ENCODE measurements around the gene IRF1.

The IRF1 gene

DNA sequence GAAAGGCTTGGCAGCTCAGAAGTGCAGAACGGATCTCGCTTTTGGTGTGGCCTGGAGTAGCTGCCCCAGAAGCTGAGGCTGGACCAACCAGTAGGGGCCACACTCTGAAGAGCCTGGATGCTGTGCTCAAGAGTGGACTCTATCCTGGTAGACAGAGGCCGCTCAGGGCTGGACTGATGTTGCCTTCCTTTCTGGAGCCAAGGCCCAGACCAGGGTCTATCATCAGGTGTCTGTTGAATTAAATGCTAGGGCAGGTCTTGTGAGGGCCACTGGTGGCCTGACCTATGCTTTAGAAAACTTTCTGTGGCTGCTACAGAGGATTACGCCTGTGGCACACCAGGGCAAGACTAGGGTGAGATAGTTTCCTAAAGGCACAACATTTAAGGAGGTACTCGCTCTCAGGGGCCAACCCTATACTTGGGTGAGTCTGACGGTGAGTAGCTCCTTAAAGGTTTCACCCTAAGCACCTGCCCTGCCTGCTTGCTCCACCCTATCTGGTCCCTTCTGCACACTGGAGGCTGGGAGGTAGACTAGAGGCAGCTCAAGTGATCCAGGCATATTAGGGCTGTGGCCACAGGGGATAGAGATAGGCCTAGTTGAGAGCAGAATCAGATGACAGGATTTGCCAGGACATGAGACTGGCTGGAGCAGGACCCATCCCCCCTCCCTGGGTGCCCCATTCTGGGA, 9.8 kb upstream of the IRF1 start:
- DNase-seq = no peak

GRCh38 chr5:132499440-132500243, 9.1 kb upstream of the IRF1 start:
- DNase-seq = no peak

DNA sequence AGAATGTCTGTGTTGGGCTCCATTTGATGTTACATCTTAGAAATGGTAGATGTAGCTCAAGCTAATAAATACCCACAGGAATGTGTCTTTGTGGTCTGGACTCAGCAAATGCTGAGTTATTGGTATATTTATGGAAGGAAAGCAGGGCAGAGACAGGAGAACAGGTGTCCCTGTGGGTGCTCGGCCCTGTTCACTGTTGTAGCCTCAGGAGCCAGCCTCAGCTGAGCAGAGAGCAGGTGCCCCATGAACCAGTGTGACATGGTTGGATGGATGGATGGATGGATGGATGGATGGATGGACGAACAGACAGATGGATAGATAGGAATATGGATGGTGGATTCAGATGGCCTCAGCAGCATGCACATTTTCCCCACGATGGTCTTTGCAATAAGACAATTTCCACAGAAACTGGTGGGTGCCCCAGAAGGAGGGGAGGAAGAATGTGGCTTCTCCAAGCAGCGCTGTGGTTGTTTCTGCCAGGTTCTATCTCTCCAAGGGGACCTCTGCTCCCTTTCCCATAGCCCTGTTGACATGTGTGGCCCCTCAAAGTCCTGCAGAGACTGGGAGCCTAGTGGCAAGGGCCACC, 8.2 kb upstream of the IRF1 start:
- DNase-seq = no peak

DNA sequence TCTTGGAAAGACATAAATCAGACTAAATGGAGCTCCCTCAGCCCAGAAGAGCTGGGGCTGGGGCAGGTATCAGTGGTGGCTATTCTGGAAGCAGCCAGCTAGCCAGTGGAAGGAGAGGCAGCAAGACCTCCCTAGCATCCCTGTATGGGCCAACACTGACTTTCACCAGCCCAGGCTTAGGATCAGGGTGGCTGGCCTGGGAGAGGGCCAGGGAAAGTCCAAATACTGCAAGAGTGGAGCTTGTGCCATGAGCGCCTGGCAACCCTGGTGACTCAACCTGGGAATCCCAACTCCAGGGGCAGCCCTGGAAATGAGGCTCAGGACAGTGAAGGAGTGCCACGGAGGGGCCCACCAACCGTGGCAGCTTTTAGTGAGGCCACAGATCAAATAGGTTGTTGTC, 7.6 kb upstream of the IRF1 start:
- DNase-seq = no peak

GRCh38 chr5:132497488-132497997, 7.0 kb upstream of the IRF1 start:
- DNase-seq = peak; percentile 56

DNA sequence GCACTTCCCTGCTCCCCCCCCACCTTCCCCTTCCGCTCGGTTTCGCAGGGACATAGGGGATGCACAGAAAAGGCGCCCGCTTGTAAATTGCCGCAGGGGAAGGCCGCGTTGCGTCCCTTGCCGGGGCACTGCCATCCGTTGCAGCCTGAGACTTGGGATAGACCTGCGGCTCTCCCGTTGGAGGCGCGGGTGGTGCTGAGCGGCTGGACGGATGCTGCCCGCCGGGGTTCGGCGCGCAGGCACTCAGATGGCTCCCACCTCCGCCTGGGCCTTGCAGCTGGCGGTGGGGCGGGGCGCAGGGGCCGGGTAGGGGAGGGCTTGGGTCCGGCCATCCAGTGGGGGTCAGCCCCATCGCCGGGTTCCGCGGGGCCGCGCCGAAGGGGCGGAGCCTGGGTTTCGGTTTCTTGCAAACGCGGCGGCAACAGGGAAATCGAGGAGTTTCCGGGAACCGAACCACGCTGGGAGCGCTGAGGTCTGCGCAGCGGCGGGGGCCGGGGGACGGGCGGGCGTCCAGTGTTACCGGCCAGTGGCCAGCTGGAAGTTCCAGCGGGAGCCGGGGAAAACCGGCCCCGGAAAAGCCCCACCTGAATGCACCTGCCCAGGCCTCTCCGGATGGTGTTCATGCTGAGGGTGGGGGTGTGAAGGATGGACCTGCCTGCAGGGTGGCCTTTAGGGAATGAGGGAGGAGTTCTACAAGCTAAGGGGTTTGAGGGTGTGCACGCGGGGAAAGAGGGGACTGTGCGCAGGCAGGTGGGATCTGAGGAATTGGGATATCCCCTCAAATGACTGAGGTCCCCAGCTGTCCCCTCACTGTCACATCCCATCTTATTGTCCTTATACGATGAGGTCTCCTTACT, 6.3 kb upstream of the IRF1 start:
- DNase-seq = peak; percentile 90

GRCh38 chr5:132496191-132496630, 5.6 kb upstream of the IRF1 start:
- no peak for DNase-seq

DNA sequence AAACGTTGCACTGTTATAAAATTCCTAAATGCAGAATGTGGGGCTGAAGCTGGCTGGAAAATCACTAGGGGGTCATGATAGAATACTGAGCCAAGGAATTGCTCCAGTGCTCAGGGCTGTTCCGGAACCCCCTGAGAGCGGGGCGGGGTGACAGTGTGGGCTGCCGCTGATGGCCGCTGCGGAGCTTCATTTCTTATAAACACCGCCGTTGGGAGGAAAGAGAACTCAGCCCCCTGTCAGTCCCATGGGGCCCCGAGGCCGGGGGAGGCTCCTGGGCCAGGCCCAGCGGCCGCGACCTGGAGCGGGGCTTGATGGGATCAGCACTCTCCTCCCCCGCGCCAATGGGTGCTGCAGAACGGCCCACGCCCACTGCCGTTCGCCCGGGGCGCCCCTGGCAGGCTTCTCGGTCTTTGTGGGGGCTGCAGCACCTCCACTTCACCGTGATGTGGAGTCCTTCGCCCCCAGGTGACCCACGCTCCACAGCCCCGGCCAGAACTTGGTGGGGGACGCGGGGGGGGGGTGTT, 5.2 kb upstream of the IRF1 start:
- peak; percentile 91 for DNase-seq

DNA sequence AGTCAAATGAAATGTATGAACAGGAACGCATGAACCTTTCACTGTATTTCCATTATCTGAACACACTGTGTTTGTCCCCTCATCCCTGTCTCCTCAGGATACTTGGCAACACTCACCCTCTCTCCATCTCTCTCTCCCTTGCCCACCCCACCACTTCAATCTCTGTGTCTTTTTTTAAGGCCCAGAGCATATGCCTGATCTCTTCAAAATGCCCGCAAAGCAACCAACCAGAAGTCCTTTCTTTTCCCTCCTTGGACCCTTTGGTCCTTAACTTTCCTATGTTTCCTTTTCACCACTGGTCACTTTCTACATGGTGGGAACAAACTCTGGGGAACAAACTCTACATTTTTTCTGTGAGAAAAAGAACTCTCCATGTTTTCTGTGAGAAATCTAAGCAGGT, 3.2 kb upstream of the IRF1 start:
- DNase-seq = no peak

- DNase-seq = peak; percentile 21
These were observed 2.7 kb upstream of the IRF1 start for GRCh38 chr5:132493241-132493640.

DNA sequence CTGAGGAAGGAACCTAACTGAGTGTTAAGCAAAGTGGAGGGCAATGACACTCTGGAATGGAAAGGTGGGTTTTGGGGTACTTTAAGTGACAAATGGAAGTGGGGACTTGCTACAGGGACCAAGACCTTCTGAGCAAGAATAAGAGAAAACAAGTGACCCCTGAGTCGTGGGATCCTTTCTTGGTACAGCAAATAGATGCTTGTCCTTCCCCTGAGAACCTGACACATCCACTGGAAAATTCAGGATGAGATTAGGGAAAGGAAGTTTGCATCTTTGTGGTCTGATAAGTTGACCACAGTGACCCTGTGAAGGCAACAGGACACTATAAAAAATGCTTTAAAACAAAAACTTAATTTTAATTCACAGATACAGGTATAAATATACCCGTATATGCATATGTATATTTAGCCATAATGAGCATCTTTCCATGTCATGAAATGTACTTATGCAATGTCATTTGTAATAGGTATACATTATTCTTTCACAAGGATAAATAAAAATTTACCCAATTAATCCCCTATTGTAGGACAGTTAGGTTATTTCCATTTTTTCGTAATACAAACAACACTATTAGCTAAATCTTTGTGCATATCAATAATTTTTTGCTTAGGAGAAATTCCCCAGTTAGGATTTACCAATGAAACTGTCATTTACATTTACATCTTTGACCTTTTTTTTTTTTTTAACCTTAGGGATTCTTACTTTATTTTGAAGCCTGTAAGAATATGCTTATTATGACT, 2.0 kb upstream of the IRF1 start:
- no peak for DNase-seq

GRCh38 chr5:132491368-132492364, 1.1 kb upstream of the IRF1 start:
- DNase-seq = peak; percentile 49

- DNase-seq = peak; percentile 73
These were observed 596 bp downstream of the IRF1 start for GRCh38 chr5:132489871-132490483.

GRCh38 chr5:132489051-132489770, 1.4 kb downstream of the IRF1 start:
- DNase-seq = peak; percentile 30

GRCh38 chr5:132488590-132488989, 2.0 kb downstream of the IRF1 start:
- DNase-seq = no peak

GRCh38 chr5:132487841-132488555, 2.6 kb downstream of the IRF1 start:
- peak; percentile 21 for DNase-seq

DNA sequence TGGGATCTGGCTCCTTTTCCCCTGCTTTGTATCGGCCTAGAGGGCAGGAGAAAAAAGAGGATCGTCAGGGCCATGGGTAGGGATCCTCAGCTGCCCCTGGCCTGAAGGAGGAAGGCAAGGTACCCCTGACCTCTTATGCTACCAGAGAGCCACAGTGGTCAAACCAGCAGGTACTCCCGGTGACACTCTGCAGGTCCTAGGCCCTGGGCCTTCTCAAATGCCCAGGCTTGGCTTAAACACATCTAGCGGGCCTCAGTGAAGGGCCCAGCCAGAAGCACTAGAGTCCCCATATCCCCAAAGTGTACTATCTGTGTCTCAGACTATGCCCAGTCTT, 3.5 kb downstream of the IRF1 start:
- peak; percentile 28 for DNase-seq

DNA sequence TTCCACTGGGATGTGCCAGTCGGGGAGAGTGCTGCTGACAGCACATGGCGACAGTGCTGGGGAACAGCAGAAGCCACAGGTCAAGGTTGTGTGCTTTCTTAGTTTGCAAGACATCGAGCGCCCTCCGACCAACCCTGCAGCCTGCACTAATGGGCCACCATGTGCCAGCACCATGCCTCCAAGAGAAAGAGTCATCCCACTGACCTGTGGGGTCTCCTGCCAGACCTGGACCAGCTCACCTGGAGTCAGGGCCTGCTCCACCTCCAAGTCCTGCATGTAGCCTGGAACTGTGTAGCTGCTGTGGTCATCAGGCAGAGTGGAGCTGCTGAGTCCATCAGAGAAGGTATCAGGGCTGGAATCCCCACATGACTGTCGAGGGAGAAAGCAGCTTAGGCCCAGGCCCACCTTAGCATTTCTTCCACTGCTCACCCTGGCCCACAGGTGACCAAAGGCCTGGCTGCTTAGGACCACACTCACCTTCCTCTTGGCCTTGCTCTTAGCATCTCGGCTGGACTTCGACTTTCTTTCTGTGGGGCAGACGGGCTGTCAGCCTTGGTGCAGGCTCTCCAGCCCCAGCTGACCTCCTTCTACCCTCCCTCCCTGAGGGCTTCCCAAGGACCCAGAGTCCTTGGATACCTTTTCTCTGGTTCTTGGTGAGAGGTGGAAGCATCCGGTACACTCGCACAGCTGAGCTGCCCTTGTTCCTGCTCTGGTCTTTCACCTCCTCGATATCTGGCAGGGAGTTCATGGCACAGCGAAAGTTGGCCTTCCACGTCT, 4.1 kb downstream of the IRF1 start:
- peak; percentile 15 for DNase-seq
